NCI-H69 (cell line): ENCODE data around the gene MSL3B.

Experiments
- DNase-seq: peaks from one replicate; lab custom pipeline; 2025; lab: John Stamatoyannopoulos, UW

The MSL3B gene

DNA sequence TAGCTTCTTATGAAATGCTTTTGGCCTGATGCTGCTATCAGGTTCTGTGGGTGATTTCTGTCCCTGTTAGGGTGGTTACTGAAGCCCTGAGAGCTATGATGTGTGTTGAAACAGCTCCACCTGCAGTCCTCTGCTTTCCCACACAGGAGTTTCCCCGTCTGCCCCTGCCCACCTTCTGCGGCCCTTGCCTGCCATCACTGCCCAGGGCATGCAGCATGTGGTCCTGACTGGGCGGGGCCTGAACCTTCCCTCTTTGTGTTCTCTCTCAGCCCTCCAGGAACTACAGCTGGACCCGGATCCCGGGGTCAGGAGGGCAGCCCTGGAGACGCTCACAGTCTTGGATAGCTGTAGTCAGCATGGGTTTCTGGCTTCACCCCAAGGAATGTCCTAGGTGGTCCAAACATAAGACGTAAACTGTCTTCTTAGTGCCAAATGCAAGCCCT, 35.3 kb downstream of the MSL3B start:
- DNase-seq, result peak; percentile 26

DNA sequence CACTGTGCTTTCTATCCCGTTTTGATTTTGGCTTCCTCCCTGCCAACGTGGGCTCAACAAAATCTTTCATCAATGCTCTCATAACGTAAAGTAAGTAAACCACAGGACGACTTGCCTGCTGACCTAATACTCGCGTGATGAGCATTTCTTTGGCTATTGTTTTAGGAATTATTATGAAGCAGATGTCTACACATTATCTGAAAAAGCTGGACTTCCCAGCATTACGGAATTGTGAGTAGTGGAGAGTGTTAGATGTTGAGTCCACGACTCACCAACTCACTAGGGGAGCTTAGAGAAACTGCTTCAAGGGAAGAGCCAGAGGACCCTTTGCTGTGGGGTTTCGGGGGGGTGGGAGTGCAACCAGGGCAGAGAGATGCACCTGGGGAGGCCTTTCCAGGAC, 35.8 kb downstream of the MSL3B start:
- DNase-seq, result no peak

DNA sequence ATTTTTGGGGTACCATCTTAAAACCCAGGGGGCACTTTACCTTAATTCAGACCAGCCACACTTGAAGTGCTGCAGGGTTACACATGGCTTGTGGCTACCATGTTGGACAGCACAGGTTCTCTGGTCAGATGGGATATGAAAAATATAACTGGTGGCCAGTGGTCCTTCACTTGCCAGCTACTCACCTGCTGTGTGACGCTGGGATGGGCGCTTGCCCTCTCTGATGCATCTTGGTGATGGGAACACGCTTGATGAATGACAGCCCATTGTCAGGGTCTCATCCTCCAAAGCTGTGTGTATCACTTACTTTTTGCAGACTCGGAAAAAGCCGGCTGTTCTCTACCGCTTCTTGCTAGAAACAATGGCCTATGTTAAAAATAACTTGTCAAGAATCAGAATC, 36.3 kb downstream of the MSL3B start:
- no peak for DNase-seq

DNA sequence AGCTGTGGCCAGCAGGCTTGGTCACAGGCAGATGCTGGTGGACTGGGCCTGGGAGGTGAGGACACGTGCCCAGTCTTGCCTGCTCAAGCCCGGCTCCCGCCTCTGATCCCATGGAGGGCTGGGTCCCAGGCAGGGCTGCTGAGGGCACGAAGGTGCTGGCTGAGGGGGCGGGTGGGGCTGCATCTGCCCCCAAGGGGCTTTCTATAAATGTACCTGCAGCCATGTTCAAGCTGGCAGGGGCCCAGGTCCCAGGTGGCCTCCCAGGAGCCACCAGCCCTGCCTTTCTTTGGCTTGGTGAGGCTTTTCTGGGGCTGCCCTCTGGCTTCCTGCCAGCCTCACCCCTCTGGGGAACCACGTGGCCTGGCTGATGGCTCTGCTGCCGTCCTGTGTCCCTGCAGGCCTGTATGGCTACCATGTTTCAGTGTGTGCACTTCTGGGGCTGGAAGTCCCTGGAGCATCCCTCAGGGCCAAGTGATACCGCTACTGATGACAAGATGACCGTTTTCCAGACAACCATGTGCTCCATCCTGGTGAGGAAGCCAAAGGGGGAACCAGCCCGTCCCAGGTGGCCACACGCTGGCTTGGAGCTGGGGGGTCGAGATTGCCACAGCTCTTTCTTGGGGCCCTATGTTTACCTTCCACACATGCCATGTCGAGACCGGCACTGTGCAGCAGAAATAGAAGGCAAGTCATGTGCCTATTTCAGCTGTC, 37.0 kb downstream of the MSL3B start:
- DNase-seq, result peak; percentile 43

DNA sequence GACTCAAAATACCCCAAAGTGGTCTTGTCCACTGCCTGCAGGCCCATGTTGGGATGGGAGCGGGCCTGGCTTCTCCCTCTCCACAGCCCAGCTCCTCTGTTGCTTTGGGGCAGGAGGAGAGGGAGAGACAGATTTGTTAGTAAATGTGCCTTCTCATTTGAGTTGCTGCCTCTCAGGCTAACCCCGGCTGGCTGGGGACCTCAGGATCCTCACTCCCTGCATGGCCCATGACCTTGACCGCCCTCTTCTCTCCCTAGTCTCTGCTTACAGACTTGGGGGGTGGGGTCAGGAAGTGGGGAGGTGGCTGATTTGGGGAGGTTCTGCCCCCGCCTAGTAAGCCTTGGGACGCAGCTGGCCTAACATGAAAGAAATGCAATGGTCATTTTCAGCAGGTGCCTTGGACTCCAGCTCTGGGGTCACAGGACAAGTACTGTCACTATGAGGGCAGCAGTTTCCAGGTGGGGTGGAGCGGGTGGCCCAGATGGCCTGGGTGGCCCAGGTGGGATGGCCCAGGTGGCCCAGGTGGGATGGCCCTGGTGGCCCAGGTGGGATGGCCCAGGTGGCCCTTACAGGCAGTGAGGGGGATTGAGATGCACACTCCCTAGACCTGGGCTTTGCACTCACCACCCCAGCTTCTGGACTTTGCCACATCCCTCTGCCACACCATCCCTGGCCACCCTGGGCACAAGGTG, 37.9 kb downstream of the MSL3B start:
- DNase-seq, result no peak

DNA sequence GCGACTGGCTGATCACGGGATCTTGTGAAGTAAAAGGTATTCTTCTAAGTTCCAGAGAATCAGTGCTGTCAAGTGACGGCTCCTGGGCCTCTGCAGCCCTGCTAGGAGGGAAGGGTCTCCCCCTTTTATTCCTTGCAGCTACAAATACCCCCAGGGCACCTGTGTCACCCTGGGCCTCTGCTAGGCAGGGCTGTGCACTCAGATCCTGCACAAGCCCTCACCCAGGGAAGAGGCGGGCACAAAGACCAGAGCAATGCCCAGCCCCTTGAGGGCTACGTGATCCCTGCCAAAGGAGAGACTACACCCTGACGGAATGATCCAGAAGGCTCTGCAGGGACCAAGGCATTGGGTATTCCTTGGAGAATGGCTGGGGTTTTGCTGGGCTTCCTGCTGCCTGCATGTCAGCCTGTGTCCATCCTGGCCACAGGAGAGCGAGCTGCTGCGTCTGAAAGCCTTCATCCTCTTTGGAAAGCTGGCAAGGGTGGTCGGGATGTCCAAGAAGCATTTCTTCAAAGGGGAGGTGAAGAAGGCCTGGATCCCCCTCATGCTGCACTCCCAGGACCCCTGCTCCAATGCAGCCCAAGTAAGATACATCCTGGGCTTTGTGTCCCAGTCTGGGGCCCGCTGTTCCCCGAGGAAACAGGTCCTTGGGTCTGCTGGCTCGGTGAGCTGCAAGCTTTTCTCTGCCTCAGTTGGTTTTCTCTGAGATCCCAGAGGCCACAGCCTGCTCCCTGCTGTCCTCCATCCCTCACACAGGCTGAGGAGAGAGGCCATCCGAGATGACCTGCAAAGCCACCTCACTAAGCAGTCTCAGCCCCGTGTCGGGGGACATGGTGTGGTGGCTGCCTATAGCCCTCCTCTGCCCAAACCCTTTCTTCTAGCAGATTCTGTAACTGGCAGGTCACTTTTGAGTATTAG, 38.7 kb downstream of the MSL3B start:
- no peak for DNase-seq

DNA sequence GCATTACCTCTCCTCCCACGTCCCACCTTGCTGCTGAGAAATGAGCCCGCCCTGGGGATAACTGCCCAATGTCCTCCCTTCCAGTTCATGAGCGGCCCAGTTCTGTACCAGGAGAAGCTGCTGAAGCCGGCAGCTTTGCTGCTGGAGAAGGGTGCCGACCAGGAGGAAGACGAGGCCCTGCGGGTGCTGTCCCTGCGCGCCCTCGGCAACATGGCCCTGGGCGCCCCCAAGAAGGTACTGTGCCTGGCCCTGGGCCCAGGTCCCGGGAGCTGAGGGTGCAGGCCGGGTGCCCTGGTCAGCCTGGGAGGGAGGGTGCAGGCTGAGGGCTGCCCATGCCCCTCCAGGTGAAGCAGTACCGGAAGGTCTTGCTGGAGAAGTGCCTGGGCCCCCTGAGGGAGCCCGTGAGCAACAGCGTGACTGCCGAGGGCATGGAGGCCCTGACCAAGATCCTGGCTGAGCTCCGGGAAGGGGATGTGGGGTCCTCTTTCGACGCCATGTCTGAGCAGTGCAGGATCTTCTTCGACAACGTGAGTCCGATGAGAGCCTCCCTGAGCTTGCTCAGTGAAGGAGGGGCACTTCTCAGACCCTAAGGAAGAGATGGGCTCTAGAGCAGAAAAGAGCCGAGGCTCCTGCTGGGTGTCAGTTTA, 39.5 kb downstream of the MSL3B start:
- no peak for DNase-seq

DNA sequence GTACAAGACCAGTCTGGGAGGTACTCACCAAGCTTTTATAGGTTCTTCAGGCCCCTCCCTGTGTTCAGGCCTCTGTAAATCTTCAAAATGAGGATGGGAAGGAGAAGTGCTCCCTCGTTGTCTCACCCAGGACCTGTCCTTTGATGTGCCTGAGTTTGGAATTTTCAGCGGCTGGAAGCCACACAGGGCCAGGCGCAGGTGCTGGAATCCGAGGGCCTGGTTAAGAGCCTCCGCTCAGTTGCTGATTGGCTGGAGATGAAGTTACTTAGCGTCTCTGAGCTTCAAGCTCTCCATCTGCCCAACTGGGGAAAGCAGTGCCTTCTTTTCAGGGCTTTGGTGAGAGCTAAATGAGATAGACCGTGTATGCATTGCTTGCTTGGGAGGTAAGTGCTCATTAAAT, 43.8 kb downstream of the MSL3B start:
- no peak for DNase-seq

DNA sequence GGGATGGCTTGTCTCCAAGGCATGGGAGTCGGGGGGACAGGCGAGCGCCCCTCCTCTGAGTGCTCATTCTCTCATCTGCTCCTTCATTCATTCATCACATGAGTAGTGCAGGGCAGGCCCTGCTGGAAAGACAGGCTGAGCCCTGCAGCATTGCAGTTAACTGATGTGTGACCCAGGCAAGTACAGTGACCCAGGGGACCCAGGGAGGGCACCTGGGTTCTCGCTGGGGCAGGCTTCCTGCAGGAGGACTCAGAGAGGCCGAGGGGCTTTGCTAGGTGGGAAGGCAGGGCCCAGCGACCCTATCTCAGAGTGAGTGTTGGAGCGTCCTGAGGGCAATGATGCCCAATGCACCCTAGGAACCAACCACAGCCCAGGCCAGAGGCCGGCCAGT, 44.5 kb downstream of the MSL3B start:
- no peak for DNase-seq

DNA sequence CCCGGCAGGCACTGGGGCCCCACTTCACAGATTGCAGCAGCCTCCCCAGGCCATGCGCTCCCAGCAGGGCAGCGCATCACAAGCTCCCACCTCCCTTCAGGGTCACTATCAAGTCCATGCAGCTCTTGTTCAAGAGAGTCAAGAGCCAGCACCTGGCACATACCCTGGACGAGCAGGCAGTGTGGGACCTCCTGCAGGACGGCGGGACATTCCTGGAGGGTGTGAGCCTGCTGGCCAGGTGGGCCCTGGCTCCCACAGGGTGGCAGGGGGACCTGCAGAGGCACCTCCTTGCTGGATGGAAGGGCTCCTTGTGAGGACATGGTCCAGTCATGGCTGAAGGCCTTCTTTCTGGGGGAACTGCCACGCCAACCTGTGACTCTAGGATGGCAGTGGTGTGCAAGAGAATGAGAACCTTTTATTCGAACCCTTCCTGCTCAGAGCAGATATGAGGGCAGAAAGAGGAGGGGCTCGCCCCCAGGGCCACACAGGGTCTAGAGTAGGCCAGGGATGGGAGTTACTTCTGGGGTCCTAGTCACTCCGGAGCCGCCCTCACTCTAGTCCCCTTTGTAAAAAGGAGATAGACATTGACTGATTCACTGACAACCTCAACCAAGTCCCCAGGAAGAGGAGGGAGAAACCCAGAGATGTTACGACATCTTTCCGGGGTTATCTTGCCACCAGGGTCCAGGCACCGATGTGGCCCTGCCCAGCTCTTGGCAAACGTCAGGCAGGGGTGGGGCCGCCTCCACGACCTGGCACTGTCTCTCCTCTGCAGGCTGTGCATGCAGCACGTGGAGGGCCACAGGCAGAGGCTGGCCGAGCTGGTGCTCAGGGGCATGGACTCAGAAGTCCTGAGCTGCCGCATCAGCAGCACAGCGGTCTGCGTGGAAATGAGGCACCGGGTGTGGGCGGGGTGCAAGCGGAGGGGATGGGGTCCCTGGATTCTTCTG, 45.1 kb downstream of the MSL3B start:
- DNase-seq, result no peak

DNA sequence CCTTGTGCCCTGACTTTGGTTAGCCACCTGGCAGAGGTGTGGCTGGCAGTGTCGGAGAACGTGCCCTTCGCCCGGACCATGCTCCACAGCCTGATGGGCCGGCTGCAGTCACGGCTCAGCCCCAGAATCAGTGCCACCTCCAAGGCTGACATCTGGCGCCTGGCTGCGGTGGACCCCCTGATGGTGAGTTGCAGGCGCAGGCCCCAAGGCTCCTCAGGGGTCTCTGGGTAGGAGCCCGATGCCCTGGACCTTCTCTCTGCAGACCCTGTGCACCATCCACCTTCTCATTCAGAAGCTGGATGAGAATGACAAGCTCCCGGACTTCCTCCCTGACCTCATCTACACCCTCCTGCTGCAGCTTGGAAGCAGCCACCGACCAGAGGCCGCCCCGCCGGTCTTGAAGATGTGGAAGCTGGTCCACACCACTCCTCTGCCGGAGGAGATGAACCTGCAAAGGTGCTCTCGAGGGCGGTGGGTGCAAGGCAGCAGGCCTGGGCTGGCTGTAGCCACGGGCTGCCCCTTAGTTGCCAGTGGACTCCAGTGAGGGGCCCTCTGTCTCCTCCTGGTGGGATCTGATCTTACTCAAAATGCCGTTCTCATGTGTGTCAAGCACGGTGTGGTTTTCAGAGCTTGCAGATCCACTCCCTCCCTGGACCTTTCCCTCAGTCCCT, 46.0 kb downstream of the MSL3B start:
- no peak for DNase-seq

DNA sequence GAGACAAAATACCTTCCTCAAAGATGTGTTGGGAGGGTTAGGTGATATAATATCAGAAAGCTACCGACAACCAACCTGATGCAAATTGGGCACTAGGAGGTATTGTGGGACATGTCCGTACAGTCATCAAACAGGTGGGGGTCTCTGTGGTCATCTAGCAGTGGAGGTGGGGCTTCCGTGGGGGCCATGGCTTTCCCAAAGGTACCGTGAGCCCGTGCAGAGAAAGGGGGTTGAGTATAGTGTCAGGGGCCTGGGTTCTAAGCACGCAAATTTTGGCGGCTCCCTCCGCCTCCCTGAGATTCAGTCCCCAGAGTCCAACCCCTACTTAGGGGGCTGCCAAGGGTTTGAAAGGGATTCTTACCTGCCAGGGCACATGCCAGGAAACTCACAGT, 46.5 kb downstream of the MSL3B start:
- DNase-seq, result no peak

DNA sequence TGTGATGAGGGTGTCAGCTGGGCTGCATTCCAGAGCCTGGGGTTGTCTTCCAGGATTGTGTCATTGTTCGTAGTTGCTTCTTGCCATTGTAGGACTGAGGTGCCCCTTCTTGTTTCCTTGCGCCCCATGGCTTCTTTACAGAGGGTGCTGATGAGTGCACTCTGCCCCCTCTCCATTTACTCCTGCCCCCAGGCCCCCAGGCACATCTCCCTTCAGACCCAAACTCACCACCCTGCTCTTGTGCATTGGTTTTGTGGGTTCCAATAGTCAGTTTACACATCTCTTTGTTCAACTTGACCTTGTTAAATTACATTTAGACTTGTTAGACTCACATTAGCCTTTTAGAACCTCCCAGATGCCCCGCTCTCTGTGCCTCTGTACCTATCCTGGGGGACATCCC, 47.0 kb downstream of the MSL3B start:
- no peak for DNase-seq

DNA sequence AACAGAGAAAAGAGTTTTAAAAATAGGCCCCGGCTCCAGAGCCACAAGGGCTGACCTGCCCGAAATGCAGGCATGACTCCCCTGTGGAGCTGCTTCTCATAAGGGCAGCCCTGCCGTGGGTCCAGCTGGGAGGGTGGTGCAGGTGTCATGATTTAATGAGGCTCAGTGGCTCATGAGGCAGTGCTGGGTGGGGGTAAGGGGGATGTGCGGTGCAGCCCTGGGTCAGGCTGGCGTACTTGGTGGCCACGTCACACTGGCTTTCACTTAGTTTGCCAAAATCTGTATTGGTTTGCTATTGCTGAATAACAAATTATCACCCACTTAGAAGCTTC, 47.4 kb downstream of the MSL3B start:
- no peak for DNase-seq

DNA sequence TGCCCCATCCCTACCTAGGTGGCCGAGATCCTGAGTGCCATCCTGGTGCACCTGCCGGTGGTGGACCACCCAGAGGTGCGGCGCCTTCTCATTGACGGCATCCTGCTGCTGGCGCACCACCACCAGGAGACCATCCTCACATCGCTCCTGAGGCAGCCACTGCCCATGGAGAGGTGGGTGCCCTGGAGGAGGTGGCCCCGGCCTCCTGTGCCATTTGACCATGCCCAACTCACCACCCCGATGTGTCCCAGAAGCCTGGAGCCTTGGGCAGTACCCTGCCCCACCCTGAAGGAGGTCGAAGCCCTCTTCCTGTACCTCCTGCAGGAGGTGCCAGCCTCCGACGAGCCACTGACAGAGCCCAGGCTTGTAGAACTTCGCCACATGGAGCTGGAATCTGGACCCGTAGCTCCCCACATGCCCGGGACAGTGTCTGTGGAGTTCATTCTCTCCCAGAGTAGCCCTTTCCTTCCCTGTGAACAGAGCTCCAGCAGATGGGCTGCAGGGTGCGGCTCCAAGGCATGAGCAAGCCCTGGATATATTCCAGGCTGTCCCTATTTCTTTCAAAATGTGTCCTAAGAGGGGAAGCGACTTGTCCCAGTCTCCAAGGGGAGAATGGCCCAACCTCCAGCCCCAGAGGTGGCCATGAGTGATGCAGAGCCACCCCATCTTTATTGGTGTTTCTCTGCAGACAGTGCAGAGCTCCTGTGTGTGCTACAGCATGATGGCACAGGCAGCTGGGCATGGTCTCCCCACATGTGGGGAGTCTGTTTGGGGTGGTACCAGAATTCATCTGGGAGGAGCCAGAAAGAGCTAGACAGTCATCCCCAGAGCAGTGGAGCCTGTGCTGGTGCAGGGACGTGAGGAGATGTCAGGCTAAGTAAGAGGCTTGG, 48.1 kb downstream of the MSL3B start:
- no peak for DNase-seq

DNA sequence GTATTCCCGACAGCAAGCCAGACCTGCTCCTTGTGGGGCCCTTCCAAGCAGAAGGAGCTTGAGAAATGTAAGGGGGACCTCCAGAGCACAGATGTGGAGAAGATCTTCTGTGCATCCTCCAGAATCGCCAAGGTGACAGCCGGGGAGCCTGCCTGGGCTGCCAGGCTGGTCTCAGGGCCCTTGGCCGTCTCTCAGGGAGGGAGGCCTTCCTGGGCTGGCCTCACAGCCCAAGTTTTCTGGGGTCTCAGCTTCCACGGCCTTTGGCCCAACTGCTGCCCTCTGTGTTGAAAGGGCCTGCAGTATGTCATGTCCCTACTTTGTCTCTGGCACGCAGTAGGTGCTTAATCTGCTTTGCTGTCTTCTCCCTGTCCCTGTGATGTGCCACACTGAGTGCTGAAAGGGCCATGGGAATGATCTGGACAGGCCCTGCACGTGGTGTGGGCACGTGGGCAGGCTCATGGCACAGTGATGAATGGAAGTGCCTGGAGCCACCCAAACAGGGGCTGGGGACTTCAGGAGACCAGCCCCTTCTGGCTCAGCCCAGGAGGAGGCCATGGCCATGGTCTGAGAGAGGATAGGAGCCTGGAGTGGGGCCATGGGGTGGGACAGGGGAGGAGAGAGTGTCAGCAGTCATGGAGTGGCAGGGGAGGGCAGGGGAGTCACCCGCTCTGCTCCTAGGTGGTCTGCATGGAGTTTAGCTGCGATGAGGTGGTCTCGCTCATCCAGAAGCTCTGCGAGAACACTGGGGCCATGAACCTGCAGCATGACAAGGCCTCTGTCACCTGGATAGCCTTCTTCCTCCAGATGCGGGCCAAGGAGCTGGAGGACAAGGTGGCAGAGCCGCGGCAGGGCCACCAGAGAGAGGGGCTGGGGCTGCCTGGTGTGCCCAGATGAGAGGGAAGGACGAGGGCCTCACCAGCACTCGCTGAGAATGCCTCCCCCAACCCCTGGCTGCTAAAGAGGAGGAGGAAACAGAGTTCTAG, 49.3 kb downstream of the MSL3B start:
- no peak for DNase-seq

DNA sequence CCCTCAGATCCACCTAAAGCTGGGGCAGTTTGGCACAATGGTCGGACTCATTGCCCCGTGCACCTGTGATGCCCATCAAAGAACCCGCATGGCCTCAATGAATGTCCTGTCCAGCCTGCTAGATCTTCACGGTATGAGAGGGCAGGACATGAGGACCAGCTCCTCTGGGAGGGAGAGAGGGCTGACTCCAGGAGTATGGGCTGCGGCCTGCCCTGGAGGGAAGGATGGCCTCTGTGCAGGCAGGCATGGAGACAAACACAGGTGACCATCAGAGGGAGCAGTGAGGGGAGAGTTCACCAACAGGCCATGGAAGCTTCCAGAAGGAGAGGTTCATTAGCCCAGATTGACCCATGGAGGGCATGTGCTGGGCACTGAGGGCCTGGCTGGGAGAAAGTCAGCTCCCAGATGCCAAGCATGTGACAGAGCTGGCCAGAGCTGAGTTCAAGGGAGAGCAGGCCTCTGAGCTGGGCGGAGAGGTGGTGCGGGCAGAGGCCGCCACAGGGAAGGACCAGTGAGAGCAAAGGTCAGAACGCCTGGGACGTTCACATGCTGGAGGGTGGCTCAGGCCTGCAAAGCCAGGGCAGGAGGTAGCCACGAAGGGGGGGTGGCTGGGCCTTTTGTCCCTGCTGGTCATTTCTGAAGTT, 50.1 kb downstream of the MSL3B start:
- DNase-seq, result no peak

DNA sequence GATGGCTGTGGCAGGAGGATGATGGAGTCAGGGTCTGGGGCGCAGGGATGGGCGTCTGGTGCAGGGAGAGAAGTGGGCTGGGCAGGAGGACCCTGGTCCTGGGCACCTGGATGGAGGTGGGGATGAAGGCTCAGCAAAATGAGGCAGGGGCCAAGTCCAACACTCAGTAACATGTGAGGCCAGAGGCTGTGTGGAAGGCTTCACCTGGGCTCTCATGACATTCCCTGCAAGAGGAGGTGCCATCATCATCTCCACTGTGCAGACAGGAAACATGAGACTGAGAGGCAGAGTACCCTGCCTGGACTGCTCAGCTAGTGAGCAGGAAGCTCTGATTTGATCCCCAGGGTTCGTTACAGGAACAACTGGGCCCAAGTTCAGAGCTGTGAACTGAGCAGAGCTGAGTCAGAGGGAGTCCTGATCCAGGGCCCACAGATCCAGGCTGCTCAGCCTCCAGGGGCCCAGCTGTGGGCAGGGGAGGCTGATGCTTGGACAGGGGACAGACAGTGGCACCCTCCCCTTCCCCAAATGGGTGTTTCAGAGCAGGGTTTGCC, 50.8 kb downstream of the MSL3B start:
- DNase-seq, result no peak
